Prostate gland (tissue), 2 donors: ENCODE data around the gene GPD1. TPM values are rescaled to one million over a fixed set of nuclear protein-coding genes. Genes with fewer than 3 reads are reported as not detected.

Source experiments
- DNase-seq: peaks from one replicate; pipeline ENCODE4 v3.0.0-alpha.2; 2019; ENCODE audit warnings: low spot score
- H3K27ac ChIP-seq, 2 donors: fragments of 200-600 bp; sonication (generic); 2 replicates each; pipeline ENCODE4 v1.5.1; 2017 to 2019
- H3K27me3 ChIP-seq: fragments of 200-600 bp; sonication (generic); replicated peaks from 2 replicates; pipeline ENCODE4 v1.5.1; 2019; ENCODE audit not compliant: insufficient read depth
- H3K36me3 ChIP-seq, 2 donors: fragments of 200-600 bp; sonication (generic); 1 replicate in 1 of 2; 2 replicates in 1 of 2; pipeline versions ENCODE4 v1.5.1 to v1.8.1; 2017 to 2019
- H3K4me1 ChIP-seq: fragments of 200-600 bp; sonication (generic); replicated peaks from 2 replicates; pipeline ENCODE4 v1.5.1; 2019
- H3K4me3 ChIP-seq, 2 donors: fragments of 200-600 bp; sonication (generic); 2 replicates each; pipeline ENCODE4 v1.5.1; 2017 to 2019
- H3K9me3 ChIP-seq: fragments of 200-600 bp; sonication (generic); 2 replicates; pipeline ENCODE4 v1.5.1; 2017
- CTCF ChIP-seq, 4 experiments: fragments of 200-600 bp in 2 of 4; fragments of 450-650 bp in 2 of 4; sonication (generic) in 2 of 4; IDR thresholded peaks; 1 replicate in 3 of 4; 2 replicates in 1 of 4; pipeline ENCODE4 v1.5.1; 2016 to 2019; ENCODE audit warnings: antibody characterized with exemption in 4 of 4, mild to moderate bottlenecking in 2 of 4, moderate library complexity in 2 of 4
- POLR2A ChIP-seq: fragments of 450-650 bp; IDR thresholded peaks from one replicate; pipeline ENCODE4 v1.6.1; 2016; ENCODE audit warnings: antibody characterized with exemption, mild to moderate bottlenecking
- POLR2AphosphoS5 ChIP-seq: sonication (generic); formaldehyde crosslinking; IDR thresholded peaks from one replicate; pipeline ENCODE4 v1.6.1; 2017; ENCODE audit warnings: antibody characterized with exemption
- WGBS: methylation state at CpG from one replicate; pipeline ENCODE4 v1.1.5; 2018; 5-methylcytosine and 5-hydroxymethylcytosine counted together
- intact Hi-C: fragments of 100-400 bp; cut with DNase I; formaldehyde crosslinking; loops from one replicate; pipeline ENCODE4 v1.14.2; 2022
- total RNA-seq, 2 donors: library from RNA; depleted of rRNA; stranded (reverse); fragments of >200 nt; gene quantifications; one replicate each; pipeline ENCODE4 v1.1.0, GENCODE V29; 2016

The GPD1 gene
- total RNA-seq, 2 donors from 2014 or later, result 0.27 to 3.4 TPM

- H3K36me3 ChIP-seq, result no peaks in the 10 kb centered on the region
- TF ChIP-seq POLR2A, result no peak
- no peak for TF ChIP-seq CTCF (IDR thresholded peaks at IDR 0.05)
- no peak for TF ChIP-seq POLR2AphosphoS5
- H3K4me3 ChIP-seq, result no peak overlapping the region
- intact Hi-C loops, result loop anchor here (2.0 to 10.0 kb wide), 3 partner anchors 48 to 301 kb away; partner anchors contain the start of gene RACGAP1
- no peak for DNase-seq
- H3K4me1 ChIP-seq, result no peaks in the 10 kb centered on the region
- H3K27ac ChIP-seq, result no peak overlapping the region
- no peaks in the 10 kb centered on the region for H3K9me3 ChIP-seq
- no peaks in the 10 kb centered on the region for H3K27me3 ChIP-seq
- WGBS, result 86% methylated on average over 1 of the region's 1 CpG
These were observed 28.0 kb upstream of the GPD1 start for GRCh38 chr12:50075808-50076170.

GRCh38 chr12:50077099-50077498, 26.7 kb upstream of the GPD1 start:
- Histone ChIP-seq H3K9me3 (no peaks in the 10 kb centered on the region), H3K36me3 (no peaks in the 10 kb centered on the region), H3K4me1 (no peaks in the 10 kb centered on the region), H3K27ac (no peak overlapping the region), H3K27me3 (no peaks in the 10 kb centered on the region), H3K4me3 (no peak overlapping the region)
- TF ChIP-seq CTCF (IDR thresholded peaks at IDR 0.05), result no peak
- TF ChIP-seq POLR2AphosphoS5, result no peak
- WGBS, result 90% methylated on average over 12 of the region's 12 CpGs
- intact Hi-C loops, result loop anchor here (2.0 to 10.0 kb wide), 3 partner anchors 50 to 302 kb away; partner anchors contain the start of gene RACGAP1
- no peak for DNase-seq

GRCh38 chr12:50078281-50078680, 25.5 kb upstream of the GPD1 start:
- Histone ChIP-seq H3K36me3 (no peaks in the 10 kb centered on the region), H3K4me3 (no peak overlapping the region), H3K27ac (no peak overlapping the region), H3K4me1 (no peaks in the 10 kb centered on the region), H3K9me3 (no peaks in the 10 kb centered on the region), H3K27me3 (no peaks in the 10 kb centered on the region)
- TF ChIP-seq POLR2A, result no peak
- no peak for TF ChIP-seq CTCF (IDR thresholded peaks at IDR 0.05)
- no peak for TF ChIP-seq POLR2AphosphoS5
- intact Hi-C loops, result loop anchor here (5.0 to 10.0 kb wide), 2 partner anchors 51 to 303 kb away; partner anchors contain the start of gene RACGAP1
- 96% methylated on average over 10 of the region's 10 CpGs for WGBS
- no peak for DNase-seq

GRCh38 chr12:50079771-50080170, 24.0 kb upstream of the GPD1 start:
- WGBS, result 91% methylated on average over 5 of the region's 5 CpGs
- intact Hi-C loops, result loop anchor here (5.0 to 10.0 kb wide), 2 partner anchors 52 to 305 kb away; partner anchors contain the start of gene RACGAP1
- Histone ChIP-seq H3K9me3 (no peaks in the 10 kb centered on the region), H3K4me1 (no peaks in the 10 kb centered on the region), H3K27ac (no peak overlapping the region), H3K27me3 (no peaks in the 10 kb centered on the region), H3K4me3 (no peak overlapping the region), H3K36me3 (no peaks in the 10 kb centered on the region)
- TF ChIP-seq POLR2AphosphoS5, result no peak
- TF ChIP-seq POLR2A, result no peak
- no peak for DNase-seq

GRCh38 chr12:50081096-50081808, 22.6 kb upstream of the GPD1 start:
- H3K27ac ChIP-seq, result no peak overlapping the region

More at GRCh38 chr12:50081096-50081808, 22.6 kb upstream of the GPD1 start:
- Histone ChIP-seq H3K9me3 (no peaks in the 10 kb centered on the region), H3K4me1 (no peaks in the 10 kb centered on the region), H3K4me3 (no peak overlapping the region), H3K27me3 (no peaks in the 10 kb centered on the region), H3K36me3 (no peaks in the 10 kb centered on the region)
- intact Hi-C loops, result no loop called here
- 54% methylated on average over 46 of the region's 46 CpGs for WGBS
- no peak for TF ChIP-seq CTCF (IDR thresholded peaks at IDR 0.05)
- no peak for TF ChIP-seq POLR2A
- TF ChIP-seq POLR2AphosphoS5, result no peak
- no peak for DNase-seq
